NCI-H2227 (cell line): Measurements from ENCODE around the gene OPCML.

ENCODE experiments used
- DNase-seq: peaks from one replicate; lab custom pipeline; 2025; ENCODE audit not compliant: unreplicated experiment; lab: John Stamatoyannopoulos, UW

OPCML gene

GRCh38 chr11:132866783-132867545, 665.3 kb downstream of the OPCML start:
- no peak for DNase-seq

GRCh38 chr11:132865623-132866022, 666.7 kb downstream of the OPCML start:
- DNase-seq, result no peak

GRCh38 chr11:132864811-132865576, 667.3 kb downstream of the OPCML start:
- no peak for DNase-seq

GRCh38 chr11:132862933-132863332, 669.4 kb downstream of the OPCML start:
- no peak for DNase-seq

GRCh38 chr11:132862137-132862536, 670.2 kb downstream of the OPCML start:
- no peak for DNase-seq

- DNase-seq, result no peak
These were observed 673.0 kb downstream of the OPCML start for GRCh38 chr11:132859306-132859705.

- peak; percentile 12 for DNase-seq
These were observed 674.1 kb downstream of the OPCML start for GRCh38 chr11:132858223-132858622.

- DNase-seq, result no peak
These were observed 676.3 kb downstream of the OPCML start for GRCh38 chr11:132856032-132856431.

- no peak for DNase-seq
These were observed 676.8 kb downstream of the OPCML start for GRCh38 chr11:132855516-132855915.

- no peak for DNase-seq
These were observed 678.4 kb downstream of the OPCML start for GRCh38 chr11:132853886-132854285.

- DNase-seq, result no peak
These were observed 679.9 kb downstream of the OPCML start for GRCh38 chr11:132852361-132852760.

- no peak for DNase-seq
These were observed 681.1 kb downstream of the OPCML start for GRCh38 chr11:132851247-132851646.

GRCh38 chr11:132850266-132850665, 682.0 kb downstream of the OPCML start:
- DNase-seq, result no peak

- DNase-seq, result no peak
These were observed 684.0 kb downstream of the OPCML start for GRCh38 chr11:132848336-132848735.

GRCh38 chr11:132846075-132846474, 686.2 kb downstream of the OPCML start:
- no peak for DNase-seq

GRCh38 chr11:132844956-132845696, 687.2 kb downstream of the OPCML start:
- no peak for DNase-seq

GRCh38 chr11:132840660-132841059, 691.6 kb downstream of the OPCML start:
- no peak for DNase-seq

GRCh38 chr11:132840191-132840590, 692.1 kb downstream of the OPCML start:
- no peak for DNase-seq

GRCh38 chr11:132839236-132839945, 692.9 kb downstream of the OPCML start:
- DNase-seq, result no peak

- DNase-seq, result no peak
These were observed 693.7 kb downstream of the OPCML start for GRCh38 chr11:132838627-132839026.

GRCh38 chr11:132831272-132831671, 701.0 kb downstream of the OPCML start:
- DNase-seq, result no peak
